RPMI7951 (cell line): Measurements from ENCODE around the gene SLC25A5. TPM values are rescaled to one million over a fixed set of nuclear protein-coding genes. Genes with fewer than 3 reads are reported as not detected.

Experiments used
- DNase-seq: peaks from one replicate; pipeline ENCODE4 v3.0.0-alpha.2; 2012; ENCODE audit warnings: low read depth
- total RNA-seq: library from RNA; depleted of rRNA; stranded (reverse); fragments of >200 nt; shearing (Covaris generic); gene quantifications from 2 replicates; pipeline ENCODE4 v1.2.3, GENCODE V29; 2014; rRNA removed

Gene SLC25A5
- total RNA-seq, 1 experiment from 2014 or later: 289 TPM

- DNase-seq: no peak
Measured at GRCh38 chrX:119505945-119506344, 37.7 kb downstream of the SLC25A5 start.

- DNase-seq: no peak
Measured at GRCh38 chrX:119507206-119507605, 39.0 kb downstream of the SLC25A5 start.

DNA sequence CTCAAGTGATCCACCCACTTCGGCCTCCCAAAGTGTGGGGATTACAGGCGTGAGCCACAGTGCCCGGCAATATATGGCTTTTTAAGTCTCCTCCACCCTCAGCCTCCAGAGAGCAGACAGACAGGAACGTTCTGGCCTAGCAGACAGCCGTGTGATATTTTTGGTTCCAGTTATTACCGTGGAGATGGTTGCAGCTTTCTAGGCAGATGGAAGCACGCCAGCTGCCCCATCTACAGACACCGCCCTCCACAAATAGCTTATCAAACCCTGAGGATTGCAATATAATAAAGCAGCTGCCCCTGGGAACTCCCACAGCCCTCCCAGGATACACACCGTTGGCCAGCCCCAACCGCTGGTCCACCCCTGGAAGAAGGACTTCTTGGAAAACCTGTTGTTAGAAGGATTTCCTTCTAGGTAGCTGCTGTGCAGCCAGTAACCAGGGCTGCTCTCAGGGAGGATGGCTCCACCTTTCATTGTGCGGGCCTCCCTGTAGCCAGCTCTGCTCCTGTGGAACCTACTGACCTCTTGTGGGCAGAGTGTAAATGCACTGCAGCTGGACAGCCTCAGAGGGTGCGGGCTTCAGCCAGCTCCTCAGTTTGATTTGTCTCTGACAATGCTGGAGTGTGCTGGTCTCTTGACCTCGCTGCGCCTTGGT lies 44.0 kb downstream of the SLC25A5 start:
- DNase-seq: peak; percentile 57

DNA sequence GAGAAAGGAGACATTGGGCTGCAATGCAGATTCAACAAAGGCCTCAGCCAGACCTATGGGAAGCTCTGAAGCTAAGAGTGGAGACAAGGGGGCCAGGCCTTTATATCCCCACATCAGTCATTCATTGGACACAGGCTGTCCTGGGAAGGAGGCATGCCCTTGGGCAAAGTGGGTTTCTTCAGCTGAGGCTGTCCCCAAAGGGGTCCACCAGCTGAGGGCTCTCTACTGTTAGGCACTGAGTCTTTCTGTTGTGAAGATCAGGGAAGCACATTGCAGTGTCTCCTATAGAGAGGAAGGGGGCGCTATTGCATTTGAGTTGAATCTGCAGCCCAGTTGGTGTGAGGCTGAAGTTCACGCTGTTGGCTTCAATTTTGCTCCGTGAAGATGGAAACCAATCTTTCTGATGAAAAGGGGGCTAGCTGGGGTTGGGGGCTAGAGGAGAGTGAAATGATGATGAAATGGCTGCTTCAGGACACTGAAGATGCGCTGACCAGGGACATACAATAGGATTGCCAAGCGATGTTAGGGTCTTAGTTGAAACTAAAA lies 48.0 kb downstream of the SLC25A5 start:
- DNase-seq: peak; percentile 50

DNA sequence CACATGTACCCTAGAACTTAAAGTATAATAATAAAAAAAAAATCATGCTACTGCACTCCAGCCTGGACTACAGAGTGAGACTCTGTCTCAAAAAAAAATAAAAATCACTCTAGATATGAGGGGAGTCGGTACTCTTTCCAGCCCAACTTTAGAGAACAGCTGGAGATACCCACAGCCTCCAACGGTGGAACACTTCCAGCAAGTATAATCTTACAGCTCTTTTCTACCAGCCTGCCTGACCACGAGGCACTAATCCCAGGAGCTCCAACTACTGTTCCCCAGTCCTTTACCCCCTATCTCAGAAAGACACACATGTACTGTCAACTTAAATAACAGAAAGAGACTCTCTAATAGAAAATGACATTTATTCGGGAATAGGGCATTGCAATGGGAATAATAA lies 50.1 kb downstream of the SLC25A5 start:
- DNase-seq: no peak

Other genes with a start within 250 kb of the SLC25A5 start
- gene PGRMC1, start 232.2 kb upstream of the SLC25A5 start, total RNA-seq: 189 and 192 TPM in 2 replicates
- gene SLC25A43, start 69.1 kb upstream of the SLC25A5 start, total RNA-seq: 20.5 and 22.5 TPM in 2 replicates
- gene STEEP1, start 97.0 kb downstream of the SLC25A5 start, total RNA-seq: 21.3 and 27.8 TPM in 2 replicates
- gene UBE2A, start 106.1 kb downstream of the SLC25A5 start, total RNA-seq: 34.5 and 38.7 TPM in 2 replicates
- 3.9 and 4.4 TPM in 2 replicates for gene NKRF, start 138.0 kb downstream of the SLC25A5 start, total RNA-seq
- gene SEPTIN6, start 224.7 kb downstream of the SLC25A5 start, total RNA-seq: 9.7 and 10.3 TPM in 2 replicates